GM19468 (cell line): ENCODE measurements around the gene MIER3.

Experiments used
- ATAC-seq: cut with Tn5 transposase; IDR thresholded peaks from one replicate; pipeline ENCODE4 v1.9.1; 2021; ENCODE audit warnings: mild to moderate bottlenecking, moderate library complexity, moderate number of reproducible peaks; ENCODE audit not compliant: unreplicated experiment; ENCODE audit errors: extremely low read depth

MIER3 gene

DNA sequence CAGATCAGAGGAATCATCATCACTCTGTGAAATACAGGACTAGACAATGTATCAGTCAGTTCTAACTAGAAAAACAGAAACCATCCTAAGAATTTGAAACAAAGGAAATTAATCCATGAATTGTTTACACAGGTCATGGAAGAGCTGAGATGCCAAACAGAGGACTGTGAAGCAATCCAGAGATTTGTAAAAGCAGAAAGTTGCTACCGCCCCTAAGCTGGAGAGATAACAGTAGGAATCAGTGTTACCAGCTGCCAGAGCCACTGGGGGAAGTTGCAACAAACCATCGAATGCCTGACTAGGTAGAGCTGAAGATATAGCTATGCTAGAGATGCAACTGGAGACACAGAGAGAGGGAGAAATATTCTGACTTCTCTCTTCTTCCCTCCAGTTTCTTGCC lies 10.4 kb upstream of the MIER3 start:
- no peak for ATAC-seq

- no peak for ATAC-seq
Observed at GRCh38 chr5:56961746-56962145, 9.8 kb upstream of the MIER3 start.

DNA sequence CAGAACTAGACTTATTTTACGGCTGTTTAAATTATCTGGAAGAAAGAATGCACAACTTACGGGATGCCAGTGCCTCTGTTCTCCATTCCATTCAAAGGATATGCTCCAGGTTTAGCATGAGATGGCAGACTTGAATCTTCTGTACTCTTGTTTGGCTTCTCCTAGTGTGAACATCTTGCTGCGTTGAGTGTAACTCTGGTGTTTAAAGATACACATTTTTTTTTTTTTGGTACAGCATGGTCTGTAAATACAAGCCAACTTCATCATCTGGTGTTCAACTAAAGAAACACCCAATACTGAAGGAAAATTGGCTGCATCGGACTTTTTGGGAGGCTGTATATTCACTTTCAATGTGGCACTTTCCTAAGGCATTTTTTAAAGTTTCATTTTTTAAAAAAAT lies 7.4 kb upstream of the MIER3 start:
- no peak for ATAC-seq

DNA sequence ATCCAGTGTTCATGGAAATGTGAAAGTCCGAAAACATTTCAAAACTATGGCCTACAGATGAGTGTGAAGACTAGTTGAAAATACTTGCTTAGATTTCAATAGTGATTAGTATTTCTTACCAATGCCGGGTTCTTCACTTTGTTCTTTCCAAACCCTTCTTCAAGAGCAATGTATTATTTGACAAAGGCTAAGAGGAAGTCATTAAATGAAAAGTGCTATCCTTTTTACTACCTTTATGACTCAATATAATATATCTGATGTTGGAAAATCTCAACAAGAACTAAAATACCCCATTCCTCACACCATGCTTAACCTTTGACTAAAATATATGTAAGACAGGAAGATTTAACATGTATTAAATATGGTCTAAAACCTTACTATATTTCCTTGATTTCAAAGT lies 6.7 kb upstream of the MIER3 start:
- ATAC-seq: no peak

GRCh38 chr5:56954262-56954661 lies 2.3 kb upstream of the MIER3 start:
- ATAC-seq: no peak

DNA sequence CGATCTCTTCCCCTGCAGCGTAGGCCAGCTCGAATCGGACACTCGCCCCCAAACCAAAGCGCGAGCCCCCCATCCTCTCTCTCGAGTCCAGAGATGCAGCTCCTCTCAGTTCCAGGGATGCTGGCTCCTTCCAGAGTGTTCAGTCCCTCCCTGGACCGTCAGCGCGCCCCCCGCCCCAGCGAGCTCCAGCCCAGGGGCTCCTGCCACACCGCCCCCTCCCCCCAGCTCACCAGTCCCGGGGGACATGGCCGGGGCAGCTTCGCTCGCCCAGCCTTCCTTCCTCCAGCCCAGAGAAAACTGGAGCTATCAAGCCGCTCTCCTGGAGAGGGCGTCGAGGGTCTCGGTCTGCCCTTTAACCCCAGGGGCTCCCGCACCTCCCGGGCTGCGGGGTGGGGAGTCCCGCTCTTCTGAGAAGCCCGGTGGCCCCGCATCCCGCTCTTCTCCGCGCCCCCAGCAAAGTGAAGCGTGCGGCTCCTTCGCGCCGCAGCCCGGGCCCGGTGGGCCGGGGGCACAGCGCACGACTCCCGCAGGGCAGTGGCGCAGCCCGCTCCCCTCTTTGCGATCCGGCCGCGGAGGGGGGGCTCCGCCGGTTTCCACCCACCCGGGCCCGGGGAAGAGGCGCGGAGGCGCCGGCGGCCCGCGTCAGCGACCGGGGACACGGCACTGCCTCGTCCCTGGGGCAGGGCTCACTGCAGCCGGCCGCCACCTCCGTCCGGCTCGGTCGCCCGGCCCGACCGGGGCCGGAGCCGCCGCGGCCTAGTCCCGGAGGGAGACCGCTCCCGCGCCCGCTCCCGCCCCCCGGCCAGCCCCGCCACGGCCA lies 587 bp downstream of the MIER3 start:
- peak; percentile 11 for ATAC-seq

- no peak for ATAC-seq
Observed at GRCh38 chr5:56950626-56951125, 1.2 kb downstream of the MIER3 start.

DNA sequence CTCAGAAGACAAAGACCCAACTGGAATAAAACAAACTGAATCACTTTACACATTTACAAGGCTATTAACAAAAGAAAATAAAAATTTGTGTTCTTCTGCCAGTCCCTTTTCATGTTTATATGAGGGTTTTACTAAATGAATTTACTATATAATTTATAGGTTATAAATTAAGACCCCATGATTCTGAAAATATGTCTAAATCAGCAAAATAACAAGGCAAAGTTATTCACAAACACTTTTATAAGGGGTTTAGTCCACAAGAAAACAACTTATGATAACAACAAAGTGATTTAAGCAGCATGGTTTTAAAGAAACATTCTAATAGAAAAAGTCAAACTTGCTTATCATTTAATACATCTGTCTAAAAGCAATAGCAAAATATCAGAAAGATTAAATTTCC lies 4.9 kb downstream of the MIER3 start:
- no peak for ATAC-seq

GRCh38 chr5:56941981-56942380 lies 9.9 kb downstream of the MIER3 start:
- no peak for ATAC-seq

- no peak for ATAC-seq
Observed at GRCh38 chr5:56938858-56939257, 13.1 kb downstream of the MIER3 start.

DNA sequence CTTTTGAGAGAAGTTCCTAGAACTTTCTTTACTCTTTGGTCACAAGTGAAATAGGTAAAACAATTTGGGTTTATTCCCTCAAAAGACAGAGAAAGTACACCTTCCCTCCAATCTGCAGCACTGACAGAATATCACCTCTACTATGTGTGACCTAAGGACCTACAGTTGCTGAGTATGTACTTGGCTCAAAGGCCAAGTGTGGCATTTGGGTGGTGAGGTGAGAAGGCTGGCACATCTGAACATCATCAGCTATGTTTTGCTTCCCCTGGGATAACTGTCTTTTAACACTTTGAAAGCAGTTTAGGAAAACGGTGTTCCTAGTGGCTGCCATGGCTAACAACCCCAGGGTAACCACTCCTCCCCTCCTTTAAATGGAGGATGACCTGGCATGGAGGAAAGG lies 17.6 kb downstream of the MIER3 start:
- no peak for ATAC-seq

DNA sequence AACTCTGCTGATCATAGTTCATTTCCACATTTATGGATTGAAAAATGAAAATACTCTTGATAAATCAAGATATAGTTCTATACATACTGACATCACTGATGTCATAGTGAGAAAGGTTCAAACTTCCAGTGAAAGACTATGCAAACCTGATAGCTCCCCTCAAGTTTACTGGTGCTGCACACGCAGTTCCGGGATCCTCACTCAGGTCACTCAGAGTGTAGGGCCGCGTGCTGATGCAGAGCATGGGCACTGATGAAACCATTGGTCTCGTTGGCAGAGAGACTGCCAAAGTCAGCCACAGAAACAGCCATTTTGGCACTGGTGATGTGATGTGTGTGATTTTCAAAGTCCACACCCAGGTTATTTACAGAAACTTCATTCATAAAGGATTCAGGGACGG lies 29.0 kb downstream of the MIER3 start:
- ATAC-seq: no peak

DNA sequence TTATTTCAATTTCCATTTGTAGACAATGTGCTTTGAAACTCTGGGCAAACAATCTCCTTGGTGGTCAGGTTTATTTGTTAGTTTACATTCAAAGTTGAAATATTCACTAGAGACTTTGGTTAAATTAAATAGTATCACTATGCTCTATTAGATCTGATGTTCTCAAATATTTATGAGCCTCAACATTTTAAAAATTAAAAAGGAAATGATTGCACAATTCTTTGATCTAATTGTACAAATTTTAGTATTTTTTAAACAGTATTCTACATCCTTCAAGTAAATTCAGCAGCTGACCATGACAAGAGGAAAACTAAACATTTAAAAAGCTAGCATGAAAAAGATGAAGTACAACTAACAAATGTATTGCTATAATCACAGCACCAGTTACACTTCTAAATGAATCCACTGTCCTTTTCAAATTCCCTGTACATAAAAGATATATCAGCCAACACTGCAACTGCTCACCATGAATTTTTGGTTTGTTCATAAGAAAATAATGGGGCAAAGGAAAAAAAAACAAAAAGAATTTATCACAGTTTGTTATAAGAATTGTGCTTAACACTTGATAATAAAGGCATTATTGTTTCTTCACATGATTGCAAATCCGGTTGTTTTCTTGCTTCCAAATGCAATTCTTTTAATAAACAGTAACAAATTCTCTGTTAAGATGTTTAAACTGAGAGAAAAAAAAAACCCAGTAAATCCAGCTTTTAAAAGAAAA lies 31.8 kb downstream of the MIER3 start:
- no peak for ATAC-seq

- ATAC-seq: no peak
Observed at GRCh38 chr5:56918054-56918453, 33.9 kb downstream of the MIER3 start.

- ATAC-seq: no peak
Observed at GRCh38 chr5:56917534-56917933, 34.4 kb downstream of the MIER3 start.

DNA sequence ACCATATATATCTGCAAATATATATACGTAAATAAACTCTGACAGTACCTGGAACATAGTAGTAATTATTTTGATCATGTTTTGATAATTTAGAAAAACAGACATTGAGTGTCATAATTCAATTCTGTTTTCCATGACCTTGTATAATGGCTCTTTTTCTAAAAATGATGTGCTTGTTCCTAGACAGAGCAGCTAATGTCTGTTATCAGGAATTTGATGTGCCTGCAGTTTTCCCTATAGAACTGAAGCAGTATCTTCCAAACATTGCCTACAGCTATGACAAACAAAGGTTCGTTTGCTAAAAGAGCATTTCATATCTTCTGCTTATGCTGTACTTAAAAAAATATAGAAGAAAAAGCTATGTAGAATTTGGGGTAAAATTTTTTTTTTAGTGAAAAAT lies 37.2 kb downstream of the MIER3 start:
- no peak for ATAC-seq

- no peak for ATAC-seq
Observed at GRCh38 chr5:56913766-56914165, 38.2 kb downstream of the MIER3 start.

GRCh38 chr5:56910210-56910965 lies 41.5 kb downstream of the MIER3 start:
- no peak for ATAC-seq

- peak; percentile 83 for ATAC-seq
Observed at GRCh38 chr5:56909294-56910209, 42.4 kb downstream of the MIER3 start, which contains the start of gene SETD9. TSS of gene SETD9 (plus strand) at chr5:56909596. CDS start at chr5:56909646, 50 bp downstream.

DNA sequence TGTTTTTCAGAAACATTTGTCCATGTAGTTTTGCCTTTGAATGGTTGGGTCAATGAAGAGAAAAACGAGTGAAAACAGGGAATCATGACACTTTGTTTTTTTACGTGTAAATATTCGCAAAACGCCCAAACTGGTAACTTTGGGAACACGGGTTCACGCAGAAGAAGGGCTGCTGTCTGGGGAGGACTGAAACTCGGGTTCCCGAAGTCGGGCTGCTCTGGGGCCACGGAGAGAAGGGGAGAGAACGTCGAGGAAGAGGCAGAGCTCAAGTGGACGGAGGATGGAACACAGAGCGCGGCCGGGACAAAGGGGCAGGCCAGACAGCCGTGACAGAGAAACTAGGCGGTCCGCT lies 43.0 kb downstream of the MIER3 start:
- ATAC-seq: peak; percentile 13
